ENCODE results near the gene CNOT3.

DNA sequence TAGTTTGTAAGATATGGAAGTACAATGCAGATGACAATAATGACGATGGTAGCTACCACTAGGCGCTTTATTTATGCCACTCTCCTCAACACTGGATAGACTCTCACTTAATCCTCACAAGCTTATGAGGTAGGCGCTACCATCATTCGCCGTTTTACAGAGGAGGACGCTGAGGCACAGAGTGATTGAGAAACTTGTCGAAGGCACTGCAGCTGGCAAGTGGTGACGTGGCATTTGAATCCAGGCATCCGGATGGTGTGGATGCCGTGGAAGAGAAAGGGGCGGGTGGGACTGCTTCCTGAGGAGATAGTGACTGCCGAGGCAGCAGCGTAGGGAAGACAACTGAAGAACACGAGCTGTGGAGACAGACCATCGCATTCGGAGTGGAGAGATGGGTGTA lies 61.8 kb downstream of the CNOT3 start:
- TF ChIP-seq, protein P1, sequence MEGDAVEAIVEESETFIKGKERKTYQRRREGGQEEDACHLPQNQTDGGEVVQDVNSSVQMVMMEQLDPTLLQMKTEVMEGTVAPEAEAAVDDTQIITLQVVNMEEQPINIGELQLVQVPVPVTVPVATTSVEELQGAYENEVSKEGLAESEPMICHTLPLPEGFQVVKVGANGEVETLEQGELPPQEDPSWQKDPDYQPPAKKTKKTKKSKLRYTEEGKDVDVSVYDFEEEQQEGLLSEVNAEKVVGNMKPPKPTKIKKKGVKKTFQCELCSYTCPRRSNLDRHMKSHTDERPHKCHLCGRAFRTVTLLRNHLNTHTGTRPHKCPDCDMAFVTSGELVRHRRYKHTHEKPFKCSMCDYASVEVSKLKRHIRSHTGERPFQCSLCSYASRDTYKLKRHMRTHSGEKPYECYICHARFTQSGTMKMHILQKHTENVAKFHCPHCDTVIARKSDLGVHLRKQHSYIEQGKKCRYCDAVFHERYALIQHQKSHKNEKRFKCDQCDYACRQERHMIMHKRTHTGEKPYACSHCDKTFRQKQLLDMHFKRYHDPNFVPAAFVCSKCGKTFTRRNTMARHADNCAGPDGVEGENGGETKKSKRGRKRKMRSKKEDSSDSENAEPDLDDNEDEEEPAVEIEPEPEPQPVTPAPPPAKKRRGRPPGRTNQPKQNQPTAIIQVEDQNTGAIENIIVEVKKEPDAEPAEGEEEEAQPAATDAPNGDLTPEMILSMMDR (IDR thresholded peaks at IDR 0.05 in 4 of 5, conservative IDR thresholded peaks at IDR 0.05 in 1 of 5): no peak
- TF ChIP-seq POLR2A (IDR thresholded peaks at IDR 0.05): no peak
